ENCODE measurements around the gene MEA1.
A peak's percentile ranks its signal among the peaks of the same experiment; 100 is the strongest.

MEA1 gene

GRCh38 chr6:43013843-43014433 is at the start of gene MEA1, which contains the start of gene KLHDC3 (continued):
- TF ChIP-seq ELK4 (IDR thresholded peaks at IDR 0.05; ENCODE audit: borderline replicate concordance, low read depth, low read length), result peak; percentile 46; the same call in 1 of the 2 replicates
- no peak for TF ChIP-seq ZNF623 (tag by site-specific recombination; IDR thresholded peaks at IDR 0.05)
- TF ChIP-seq, protein P1, sequence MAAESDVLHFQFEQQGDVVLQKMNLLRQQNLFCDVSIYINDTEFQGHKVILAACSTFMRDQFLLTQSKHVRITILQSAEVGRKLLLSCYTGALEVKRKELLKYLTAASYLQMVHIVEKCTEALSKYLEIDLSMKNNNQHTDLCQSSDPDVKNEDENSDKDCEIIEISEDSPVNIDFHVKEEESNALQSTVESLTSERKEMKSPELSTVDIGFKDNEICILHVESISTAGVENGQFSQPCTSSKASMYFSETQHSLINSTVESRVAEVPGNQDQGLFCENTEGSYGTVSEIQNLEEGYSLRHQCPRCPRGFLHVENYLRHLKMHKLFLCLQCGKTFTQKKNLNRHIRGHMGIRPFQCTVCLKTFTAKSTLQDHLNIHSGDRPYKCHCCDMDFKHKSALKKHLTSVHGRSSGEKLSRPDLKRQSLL (tag by site-specific recombination; IDR thresholded peaks at IDR 0.05), result peak; percentile 98
- no peak for TF ChIP-seq ZNF140 (tag by site-specific recombination; IDR thresholded peaks at IDR 0.05)
- TF ChIP-seq ZEB2 (tag by site-specific recombination; IDR thresholded peaks at IDR 0.05), result peak; percentile 77; the same call in 1 of the 2 replicates
- TF ChIP-seq ZNF660 (tag by site-specific recombination; IDR thresholded peaks at IDR 0.05), result 0 out of 2 replicates have a peak, but pooled peaks have one; percentile 2
- no peak for TF ChIP-seq ZSCAN16 (tag by site-specific recombination; IDR thresholded peaks at IDR 0.05)
- no peak for TF ChIP-seq HOXC10 (CRISPR knock-in tag; IDR thresholded peaks at IDR 0.05)
- TF ChIP-seq ZBTB8A (tag by site-specific recombination; IDR thresholded peaks at IDR 0.05), result peak; percentile 73
- TF ChIP-seq ZNF571 (tag by site-specific recombination; IDR thresholded peaks at IDR 0.05), result no peak
- TF ChIP-seq, protein P2, sequence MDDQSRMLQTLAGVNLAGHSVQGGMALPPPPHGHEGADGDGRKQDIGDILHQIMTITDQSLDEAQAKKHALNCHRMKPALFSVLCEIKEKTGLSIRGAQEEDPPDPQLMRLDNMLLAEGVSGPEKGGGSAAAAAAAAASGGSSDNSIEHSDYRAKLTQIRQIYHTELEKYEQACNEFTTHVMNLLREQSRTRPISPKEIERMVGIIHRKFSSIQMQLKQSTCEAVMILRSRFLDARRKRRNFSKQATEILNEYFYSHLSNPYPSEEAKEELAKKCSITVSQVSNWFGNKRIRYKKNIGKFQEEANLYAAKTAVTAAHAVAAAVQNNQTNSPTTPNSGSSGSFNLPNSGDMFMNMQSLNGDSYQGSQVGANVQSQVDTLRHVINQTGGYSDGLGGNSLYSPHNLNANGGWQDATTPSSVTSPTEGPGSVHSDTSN (CRISPR knock-in tag; IDR thresholded peaks at IDR 0.05), result peak; percentile 95
- peak; percentile 96 for TF ChIP-seq ZNF76 (tag by site-specific recombination; IDR thresholded peaks at IDR 0.05; ENCODE audit: borderline replicate concordance, low read depth)
- TF ChIP-seq ZNF629 (tag by site-specific recombination; IDR thresholded peaks at IDR 0.05), result peak; percentile 49; the same call in 1 of the 2 replicates
- TF ChIP-seq SP7 (tag by site-specific recombination; IDR thresholded peaks at IDR 0.05), result peak; percentile 45; the same call in 1 of the 2 replicates
- 0 out of 2 replicates have a peak, but pooled peaks have one; percentile 6 for TF ChIP-seq INSM2 (tag by site-specific recombination; IDR thresholded peaks at IDR 0.05)
- peak; percentile 97 for TF ChIP-seq ZXDB (tag by site-specific recombination; IDR thresholded peaks at IDR 0.05)

- Histone ChIP-seq H3K27ac (ENCODE audit: extremely low read depth, low read depth, low read length) (no peak overlapping the region), H3K4me1 (ENCODE audit: control insufficient read depth, insufficient read depth, low read length) (peaks cover 9% of the 10 kb centered on the region), H3K4me3 (ENCODE audit: low read depth, low read length) (no peak overlapping the region), H3K36me3 (ENCODE audit: control insufficient read depth in 2 of 2, insufficient read depth in 1 of 2, low read length in 2 of 2) (peaks cover 9 to 52% of the 10 kb centered on the region in 2 experiments; a peak in 2 of 3 replicates), H3K9me3 (ENCODE audit: control insufficient read depth, insufficient read depth, low read depth, low read length) (no peaks in the 10 kb centered on the region)
- CTCF ChIA-PET, result interaction anchor here (0.7 to 2.4 kb wide), 5 partner anchors 9 to 162 kb away, joined by 3 to 8 read pairs (median 3); no protein-coding TSS in a partner anchor
- TF ChIP-seq ZNF701 (tag by site-specific recombination; IDR thresholded peaks at IDR 0.05) (no peak), ZNF658 (tag by site-specific recombination; IDR thresholded peaks at IDR 0.05) (no peak), ZNF366 (tag by site-specific recombination; conservative IDR thresholded peaks at IDR 0.05) (no peak), HOXD13 (CRISPR knock-in tag; IDR thresholded peaks at IDR 0.05; ENCODE audit: borderline replicate concordance) (no peak), ZNF776 (tag by site-specific recombination; IDR thresholded peaks at IDR 0.05; ENCODE audit: borderline replicate concordance) (no peak), ZNF544 (tag by site-specific recombination; IDR thresholded peaks at IDR 0.05) (no peak)
- POLR2A ChIA-PET, result interaction anchor here (1.0 kb wide), 1 partner anchor 9 kb away, joined by 4 read pairs; the partner anchor contains the start of gene CUL7
Observed at GRCh38 chr6:43062818-43063217, 49.1 kb upstream of the MEA1 start.
